Superior temporal gyrus (tissue), 1 donor: Measurements from ENCODE around the gene POU6F1.
"Not testable (repeated sequence)": the region's sequence is repeated elsewhere in the genome, so short reads cannot be mapped to it uniquely, and the experiment has no call there.

Source experiments
- DNase-seq: peaks from one replicate; pipeline ENCODE4 v3.0.0-alpha.2; 2016; ENCODE audit errors: extremely low spot score

The POU6F1 gene

DNA sequence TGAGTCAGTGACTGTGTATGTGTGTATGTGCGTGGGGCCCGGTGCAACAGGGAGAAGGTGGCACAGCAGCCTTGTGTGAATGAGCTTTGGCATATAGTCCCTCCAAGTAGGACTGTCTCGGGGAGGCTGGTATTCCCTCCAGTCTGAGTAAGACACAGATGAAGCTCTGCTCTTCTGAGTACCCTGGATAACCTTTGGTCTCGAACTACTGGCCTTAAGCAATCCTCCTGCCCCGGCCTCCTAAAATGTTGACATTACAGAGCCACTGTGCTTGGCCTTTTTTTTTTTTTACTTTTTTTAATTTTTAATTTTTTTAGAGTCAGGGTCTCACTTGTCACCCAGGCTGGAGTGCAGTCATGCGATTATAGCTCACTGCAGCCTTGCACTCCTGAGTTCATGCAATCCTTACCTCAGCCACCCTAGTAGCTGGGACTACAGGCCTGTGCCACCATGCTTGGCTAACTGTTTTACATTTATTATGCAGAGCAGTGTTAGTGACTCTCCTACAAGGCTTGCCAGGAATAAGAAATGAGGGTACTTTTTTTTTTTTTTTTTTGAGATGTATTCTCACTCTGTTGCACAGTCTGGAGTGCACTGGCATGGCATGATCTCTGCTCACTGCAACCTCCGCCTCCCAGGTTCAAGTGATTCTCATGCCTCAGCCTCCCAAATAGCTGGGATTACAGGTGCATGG, 11.4 kb upstream of the POU6F1 start:
- DNase-seq: no peak

DNA sequence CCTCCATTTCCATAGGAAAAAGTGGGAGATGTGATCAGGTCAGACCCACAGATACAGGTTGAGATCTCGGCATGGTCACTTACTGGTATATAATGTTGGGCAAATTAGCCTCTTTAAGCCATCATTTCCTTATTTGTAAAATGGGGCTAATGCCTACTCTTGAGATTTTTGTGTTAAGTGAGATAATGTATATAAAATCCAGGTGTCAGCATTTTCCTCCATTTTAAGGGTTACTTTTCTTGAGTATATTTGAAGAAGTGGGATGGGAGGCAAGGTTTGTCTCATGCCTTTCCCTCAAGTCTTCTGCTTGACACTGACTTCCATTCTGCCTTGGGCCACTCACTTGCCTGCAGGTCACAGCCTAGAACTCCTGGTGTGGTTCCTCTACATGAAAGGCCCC, 10.1 kb upstream of the POU6F1 start:
- no peak for DNase-seq

DNA sequence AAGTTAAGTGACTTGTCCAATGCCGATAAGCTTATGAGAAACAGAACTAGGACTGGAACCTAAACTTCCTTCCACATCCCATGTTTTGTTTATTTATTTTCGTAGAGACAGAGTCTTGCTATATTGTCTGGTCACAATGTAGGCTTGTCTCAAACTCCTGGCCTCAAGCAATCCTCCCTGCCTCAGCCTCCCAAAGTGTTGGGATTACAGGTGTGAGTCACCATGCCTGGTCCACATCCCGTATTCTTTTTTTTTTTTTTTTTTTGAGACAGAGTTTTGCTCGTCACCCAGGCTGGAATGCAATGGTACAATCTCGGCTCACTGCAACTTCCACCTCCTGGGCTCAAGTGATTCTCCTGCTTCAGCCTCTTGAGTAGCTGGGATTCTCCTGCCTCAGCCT, 9.2 kb upstream of the POU6F1 start:
- not testable (repeated sequence) for DNase-seq

DNA sequence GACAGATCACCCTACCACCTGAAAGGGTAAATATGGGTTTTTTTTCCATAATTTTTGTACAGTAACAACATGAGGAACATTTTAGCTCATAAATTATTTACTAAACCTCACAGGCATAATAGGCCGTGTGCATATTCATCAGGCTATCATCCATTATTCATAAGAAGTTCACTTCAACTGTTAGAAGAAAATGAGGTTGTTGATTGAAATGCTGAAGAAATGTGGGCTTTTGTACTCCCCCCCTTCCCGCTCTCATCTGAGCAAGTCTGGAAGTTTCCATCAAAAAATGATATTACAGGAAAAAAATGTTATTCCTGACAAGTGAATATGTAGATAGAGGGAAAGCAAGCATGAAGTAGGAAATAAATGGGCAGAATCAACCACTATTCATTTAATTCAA, 7.9 kb upstream of the POU6F1 start:
- DNase-seq: no peak

DNA sequence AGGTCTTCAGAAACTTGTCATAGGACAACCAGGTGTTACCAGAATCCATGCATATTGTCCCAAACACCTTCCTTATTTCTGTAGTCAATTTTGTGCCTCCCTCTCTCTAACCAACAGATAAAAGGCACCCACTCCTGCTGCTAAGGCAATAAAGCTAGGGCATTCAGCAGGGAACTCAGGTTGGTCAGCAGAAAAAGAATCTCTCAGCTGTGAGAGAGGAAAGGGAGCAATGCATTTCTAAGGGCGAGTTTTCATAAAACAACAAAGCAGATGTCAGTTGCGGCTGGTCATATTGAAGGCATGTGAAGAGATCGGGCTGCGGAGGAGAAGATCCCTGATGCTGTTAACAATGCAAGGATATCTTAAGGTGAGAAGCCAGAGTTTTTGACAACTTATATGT, 7.4 kb upstream of the POU6F1 start:
- DNase-seq: no peak

DNA sequence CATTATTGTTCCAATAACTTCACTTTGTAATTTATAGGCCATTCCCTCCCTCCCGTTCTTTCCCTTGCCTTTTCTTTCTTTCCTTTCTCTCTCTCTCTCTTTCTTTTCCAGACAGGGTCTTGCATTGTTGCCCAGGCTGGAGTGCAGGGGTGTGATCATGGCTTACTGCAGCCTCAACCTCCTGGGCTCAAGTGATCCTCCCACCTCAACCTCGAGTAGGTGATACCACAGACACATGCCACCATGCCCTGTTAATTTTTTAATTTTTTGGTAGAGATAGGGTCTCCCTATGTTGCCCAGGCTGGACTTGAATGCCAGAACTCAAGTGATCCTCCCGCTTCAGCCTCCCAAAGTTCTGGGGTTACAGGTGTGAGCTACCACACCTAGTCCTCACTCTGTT, 6.8 kb upstream of the POU6F1 start:
- DNase-seq: no peak

DNA sequence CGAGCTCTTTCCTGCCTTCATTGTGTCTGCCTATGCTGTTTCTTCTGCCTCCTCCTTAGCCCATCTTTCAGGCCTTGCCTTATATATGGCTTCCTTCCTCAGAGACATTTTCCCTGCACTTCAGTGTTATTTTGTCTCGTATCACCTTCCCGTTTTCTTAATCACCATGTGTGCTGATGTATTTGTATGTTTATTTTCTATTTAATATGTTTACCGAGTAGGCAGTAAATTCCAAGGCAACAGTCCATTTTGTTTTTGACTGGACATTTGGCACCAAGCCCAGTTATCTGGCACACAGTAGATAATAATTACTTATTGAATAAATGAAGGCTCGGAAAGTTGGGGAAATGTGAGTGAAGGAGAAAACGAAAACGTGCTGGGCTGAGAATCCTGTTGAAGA, 4.6 kb upstream of the POU6F1 start:
- DNase-seq: no peak

DNA sequence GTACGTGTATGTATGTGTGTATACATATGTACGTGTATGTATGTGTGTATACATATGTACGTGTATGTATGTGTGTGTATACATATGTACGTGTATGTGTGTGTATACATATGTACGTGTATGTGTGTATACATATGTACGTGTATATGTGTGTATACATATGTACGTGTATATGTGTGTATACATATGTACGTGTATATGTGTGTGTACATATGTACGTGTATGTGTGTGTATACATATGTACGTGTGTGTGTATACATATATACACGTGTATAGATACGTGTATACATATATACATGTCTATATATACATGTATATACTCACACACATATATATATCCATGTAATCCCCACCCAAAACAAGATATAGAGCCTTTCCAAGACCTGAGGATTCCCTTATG, 2.0 kb upstream of the POU6F1 start:
- not testable (repeated sequence) for DNase-seq

DNA sequence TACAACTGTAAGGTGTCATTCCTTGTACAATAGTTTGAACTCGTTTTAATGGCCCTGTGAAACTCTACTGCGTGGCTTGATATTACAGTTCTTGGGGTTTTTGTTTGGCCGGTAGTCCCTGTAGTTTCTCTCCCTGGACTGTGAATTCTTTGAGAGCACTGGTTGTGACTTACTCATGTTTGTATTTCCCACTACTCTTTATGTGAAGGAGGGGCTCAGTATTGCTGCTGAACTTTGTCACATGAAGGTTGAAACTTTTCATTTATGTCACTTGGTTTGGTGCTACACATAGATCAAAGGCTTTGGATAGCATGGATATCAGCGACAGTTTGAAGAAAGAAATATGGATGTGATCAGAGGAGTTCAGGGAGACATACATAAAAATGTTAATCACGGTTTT, 1.5 kb upstream of the POU6F1 start:
- DNase-seq: no peak

DNA sequence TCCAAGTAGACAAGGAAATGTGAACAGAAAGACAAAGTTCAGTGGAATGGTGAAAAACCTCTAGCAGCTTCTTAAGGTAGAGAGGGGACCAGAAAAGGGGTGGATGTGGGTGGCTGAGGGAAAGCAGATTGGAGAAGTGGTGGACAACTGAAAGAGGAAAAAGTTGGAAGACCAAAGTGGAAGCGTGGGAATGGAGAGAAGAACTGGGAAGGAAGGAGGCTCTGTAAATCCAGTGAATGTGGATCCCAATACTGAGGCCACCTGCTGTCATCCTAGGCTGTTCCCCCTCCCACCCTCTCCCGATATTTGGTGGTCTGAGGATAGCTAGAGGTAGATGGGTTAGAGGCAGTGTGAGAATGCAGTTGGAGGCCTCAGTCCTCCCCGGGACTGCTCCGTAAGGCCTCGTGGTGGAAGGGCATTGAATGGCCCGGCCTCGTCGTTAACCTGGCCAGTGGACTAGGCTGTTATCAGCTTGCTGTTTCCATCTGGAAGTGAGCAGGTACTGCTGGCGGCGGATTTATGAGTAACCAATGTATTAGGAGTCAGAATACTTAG, 822 bp upstream of the POU6F1 start:
- no peak for DNase-seq

DNA sequence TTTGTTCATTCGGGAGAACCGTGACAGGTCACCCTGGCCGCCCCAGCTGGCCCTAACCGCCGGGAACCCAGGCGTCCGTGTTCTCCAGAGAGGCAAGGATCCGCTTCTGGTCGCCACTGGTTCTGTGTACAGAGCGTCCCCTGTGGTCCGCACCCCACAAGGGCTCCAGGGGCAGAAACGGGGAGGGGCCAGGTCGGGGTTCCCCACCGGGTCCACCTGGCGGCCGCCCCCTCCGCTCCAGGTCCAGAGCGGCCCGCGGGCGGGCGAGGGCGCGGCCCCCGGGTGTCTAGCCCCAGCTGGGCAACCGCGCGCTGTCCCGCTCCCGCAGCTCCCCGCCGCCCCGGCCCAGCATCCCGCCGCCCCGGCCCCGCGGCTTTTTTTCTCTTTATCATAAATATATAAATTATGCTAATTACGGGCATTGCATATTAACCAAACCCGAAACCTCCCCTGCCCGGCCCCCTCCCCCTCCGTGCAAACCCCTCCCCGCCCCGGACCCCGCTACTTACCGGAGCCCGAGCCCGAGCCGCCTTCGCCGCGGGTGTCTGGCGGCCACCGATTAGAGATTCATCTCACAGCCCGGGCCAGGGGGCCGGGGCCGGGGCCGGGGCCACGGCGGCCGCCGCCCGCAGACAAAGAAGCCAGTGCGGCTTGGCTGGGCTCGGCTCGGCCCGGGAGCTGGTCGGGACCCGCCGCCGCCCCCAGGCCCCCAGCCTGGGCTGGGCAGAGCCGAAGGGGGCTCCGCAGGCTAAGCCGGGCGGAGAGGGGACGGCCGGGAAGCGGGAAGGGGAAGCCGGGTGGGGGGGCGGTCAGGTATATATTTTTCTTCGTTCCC, 512 bp downstream of the POU6F1 start:
- DNase-seq: peak; percentile 21

DNA sequence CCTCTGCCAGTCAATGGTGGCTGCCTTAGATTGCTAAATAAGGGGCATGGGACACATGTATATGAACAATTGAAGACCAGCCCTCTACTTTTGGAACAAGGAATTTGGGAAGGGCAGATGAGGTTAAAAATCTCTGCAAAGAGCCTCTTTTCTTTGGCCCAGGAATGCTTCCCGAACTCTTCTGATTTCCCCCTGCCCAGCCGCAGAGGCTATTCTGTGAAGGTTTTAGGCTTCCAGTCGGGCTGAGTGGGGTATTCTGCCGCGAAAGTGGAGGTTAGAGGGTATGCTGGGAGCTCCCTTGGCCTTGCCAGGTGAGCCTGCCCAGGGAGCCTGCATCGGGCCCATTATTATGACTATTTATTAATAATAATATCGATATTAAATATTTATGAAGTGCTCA, 1.2 kb downstream of the POU6F1 start:
- DNase-seq: peak; percentile 45

DNA sequence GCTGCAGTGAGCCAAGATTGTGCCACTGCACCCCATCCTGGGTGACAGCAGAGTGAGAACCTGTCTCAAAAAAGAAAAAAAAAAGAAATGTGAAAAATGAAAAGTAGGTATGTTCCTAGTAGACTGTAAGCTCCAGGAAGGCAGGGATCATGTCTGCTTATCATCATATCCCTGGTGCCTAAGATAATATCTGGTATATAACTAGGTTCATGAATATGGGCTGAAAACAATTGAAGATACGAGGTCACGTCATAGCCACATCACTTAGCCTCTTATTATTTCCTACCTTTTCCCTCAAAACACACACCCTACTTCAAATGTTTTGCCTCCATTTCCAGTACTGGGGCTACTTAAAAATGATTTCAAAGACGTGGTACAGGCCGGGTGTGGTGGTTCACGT, 3.0 kb downstream of the POU6F1 start:
- DNase-seq: no peak

DNA sequence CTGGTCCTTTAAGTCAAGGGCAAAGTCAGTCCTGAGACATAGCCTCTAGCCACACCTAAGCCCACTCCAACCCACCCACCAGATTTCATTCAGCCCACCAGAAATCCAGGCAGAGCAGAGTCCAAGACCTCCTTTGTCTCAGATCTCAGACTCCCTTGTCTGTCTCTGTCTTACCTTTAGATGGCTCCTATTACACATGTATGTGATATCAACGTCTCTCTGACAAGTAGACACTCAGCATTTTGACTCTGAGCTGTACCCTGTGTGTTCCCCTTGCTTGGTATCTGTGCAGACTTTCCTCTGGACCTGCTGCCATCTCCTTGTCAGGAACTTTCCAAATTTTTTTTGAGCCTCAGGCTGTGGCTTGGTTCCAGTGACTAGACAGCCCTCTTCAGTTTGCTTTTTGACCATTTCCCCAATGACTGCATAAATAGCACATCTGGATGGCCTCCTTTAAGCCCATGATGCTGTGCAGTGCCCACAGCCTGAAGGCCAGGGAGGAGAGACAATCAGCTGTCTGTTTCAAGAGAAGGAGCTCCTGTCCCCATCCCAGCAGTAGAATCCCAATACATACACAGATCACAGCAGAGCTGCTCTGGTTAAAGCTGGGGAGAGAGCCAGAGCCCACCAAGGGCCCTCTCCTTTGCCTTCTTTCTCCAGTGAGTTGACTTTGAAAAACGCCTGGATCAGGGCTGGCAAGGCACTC, 7.0 kb downstream of the POU6F1 start:
- DNase-seq: peak; percentile 76

DNA sequence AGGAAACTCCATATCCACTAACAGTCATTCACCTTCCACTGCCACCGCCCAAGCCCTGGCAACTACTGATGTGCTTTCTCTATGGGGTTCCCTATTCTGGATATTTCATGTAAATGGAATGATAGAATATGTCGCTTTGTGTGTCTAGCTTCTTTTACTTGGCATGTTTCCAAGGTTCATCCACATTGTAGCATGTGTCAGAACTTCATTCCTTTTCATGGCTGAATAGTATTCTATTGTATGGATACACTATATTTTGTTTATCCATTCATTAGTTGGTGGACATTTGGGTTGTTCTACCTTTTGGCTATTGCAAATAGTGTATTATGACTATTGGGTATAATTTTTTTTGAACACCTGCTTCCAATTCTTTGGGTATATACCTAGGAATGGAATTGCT, 8.6 kb downstream of the POU6F1 start:
- DNase-seq: no peak

DNA sequence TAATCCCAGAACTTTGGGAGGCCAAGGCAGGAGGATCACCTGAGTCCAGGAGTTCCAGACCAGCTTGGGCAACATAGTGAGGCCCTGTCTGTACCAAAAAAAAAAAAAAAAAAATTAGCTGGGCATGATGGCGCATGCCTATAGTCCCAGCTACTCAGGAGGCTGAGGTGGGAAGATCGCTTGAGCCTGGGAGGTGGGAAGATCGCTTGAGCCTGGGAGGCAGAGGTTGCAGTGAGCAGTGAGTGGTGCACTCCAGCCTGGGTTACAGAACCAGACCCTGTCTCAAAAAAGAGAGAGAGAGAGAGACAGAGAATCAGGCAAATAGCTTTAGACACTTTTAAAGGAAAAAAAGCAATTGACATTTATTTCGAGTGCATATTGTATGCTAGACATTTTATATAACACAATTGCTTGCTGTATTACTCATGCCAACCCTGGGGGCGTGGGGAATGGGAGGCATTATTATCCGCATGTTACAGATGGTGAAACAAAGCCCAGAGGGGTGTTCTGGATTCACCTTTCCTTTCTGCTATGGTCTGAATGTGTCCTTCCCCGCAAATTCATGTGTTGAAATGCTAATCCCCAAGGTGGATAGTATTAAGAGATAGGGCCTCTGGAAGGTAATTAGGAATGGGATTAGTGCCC, 9.7 kb downstream of the POU6F1 start:
- no peak for DNase-seq

DNA sequence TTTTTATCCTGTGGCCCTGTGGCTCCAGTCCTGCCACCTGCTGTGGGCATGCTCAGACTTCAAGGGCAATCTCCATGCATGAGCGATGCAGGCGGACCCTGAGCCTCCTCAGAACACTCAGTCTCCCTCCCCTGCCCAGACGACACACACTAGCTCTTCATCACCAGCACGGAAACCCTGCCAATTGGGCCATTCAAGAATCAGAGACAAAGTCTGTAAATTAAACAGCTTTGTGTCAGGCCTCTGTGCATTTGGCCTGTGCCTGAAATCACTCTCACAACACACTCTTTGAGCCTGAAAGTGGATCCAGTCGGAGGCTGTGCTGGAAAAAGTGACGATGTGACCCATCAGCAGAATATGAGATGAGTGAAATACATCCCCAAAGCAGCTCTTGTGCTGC, 12.5 kb downstream of the POU6F1 start:
- peak; percentile 65 for DNase-seq

DNA sequence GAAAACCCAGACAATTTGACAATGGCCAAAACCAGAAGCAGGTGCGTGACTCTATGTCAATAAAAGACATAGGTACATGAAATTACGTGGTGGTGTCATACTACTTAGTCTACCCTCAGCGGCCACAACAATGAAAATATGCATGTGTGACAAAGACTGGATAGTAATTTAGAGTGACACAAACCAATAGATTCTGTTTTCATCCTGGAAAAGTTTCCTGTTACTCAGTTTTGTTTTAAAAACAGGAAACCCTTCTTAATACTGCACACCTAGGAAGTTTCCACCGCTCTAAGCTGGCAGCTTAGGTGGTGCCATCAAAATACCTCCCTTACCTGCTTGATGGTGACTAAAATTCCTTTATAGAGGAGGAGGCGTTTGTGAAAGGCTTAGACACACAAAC, 15.1 kb downstream of the POU6F1 start:
- DNase-seq: no peak

DNA sequence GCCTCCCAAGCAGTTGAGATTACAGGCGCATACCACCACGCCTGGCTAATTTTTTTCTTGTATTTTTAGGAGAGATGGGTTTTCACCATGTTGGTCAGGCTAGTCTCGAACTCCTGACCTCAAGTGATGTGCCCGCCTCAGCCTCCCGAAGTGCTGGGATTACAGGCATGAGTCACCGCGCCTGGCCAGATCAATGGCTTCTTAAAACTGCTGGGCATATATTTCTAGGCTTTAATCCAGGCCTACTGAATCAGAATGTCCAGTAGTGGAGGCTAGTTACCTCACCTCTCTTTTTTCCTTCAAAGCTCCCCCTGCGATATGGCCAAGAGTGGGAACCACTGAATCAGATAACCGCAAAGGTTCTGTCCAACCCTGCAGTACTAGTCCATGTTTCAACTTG, 17.1 kb downstream of the POU6F1 start:
- no peak for DNase-seq

DNA sequence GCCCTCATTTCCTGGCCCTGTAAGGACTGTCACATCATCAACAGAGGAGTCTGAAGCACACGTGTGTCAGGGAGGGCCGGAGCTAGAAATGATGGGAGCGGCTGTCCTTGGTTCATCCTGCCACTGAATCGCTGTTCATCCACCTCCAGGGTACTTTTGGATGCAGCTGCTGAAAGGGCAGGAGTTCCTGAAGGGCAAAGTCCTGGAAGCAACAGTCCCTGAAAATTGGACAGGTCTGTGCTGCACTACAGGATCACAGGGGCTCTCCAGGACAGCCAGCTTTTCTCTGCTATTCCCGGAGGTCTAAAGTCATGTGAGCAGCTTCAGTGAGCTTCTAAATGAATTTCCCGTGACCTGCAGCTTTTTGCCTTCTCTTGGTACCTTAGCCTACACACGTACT, 17.7 kb downstream of the POU6F1 start:
- DNase-seq: no peak

DNA sequence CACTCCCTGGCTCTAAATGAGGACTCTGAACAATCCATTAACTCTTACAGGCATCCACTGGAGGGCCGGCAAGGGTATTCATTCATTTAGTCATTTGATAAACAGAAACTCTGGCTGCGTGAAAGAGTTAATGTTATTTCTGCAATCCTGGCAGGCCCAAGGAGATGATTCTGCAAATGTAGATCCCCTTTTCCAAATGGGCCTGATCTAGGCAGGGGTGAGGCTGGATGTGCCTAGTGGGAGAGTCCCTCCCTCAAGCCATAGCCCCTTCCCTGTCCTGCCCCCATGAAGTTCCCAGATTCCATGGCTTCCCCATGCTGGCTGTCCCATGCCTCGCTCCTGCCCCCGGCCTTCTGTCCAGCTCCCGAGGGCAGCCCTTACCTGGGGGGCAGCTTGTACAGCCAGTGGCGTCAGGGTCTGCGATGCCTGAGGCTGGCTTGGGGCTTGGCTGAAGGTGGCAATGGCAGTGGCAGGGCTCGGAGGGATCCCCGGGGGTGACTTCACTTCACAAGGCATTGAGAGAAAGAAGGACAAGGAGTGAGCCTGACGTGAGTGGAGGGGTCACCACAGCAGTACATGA, 18.4 kb downstream of the POU6F1 start:
- DNase-seq: no peak
